GM19023 (cell line): ENCODE data around the gene GPAM.
"Not testable (repeated sequence)": the region's sequence is repeated elsewhere in the genome, so short reads cannot be mapped to it uniquely, and the experiment has no call there.

ENCODE experiments used
- ATAC-seq: cut with Tn5 transposase; IDR thresholded peaks from one replicate; pipeline ENCODE4 v1.9.1; 2021; ENCODE audit warnings: mild to moderate bottlenecking, moderate library complexity; ENCODE audit not compliant: unreplicated experiment

Gene GPAM

GRCh38 chr10:112183329-112184051 lies at the start of gene GPAM:
Gene GPAM, minus strand, starts transcription at chr10:112183765. Its CDS starts 1,981 bp downstream, at chr10:112181784.
- peak; percentile 96 for ATAC-seq

- no peak for ATAC-seq
Measured at GRCh38 chr10:112232670-112233069, 49.1 kb upstream of the GPAM start.

GRCh38 chr10:112231602-112232400 lies 48.2 kb upstream of the GPAM start:
- ATAC-seq, result no peak

GRCh38 chr10:112230325-112230988 lies 46.9 kb upstream of the GPAM start:
- ATAC-seq, result no peak

DNA sequence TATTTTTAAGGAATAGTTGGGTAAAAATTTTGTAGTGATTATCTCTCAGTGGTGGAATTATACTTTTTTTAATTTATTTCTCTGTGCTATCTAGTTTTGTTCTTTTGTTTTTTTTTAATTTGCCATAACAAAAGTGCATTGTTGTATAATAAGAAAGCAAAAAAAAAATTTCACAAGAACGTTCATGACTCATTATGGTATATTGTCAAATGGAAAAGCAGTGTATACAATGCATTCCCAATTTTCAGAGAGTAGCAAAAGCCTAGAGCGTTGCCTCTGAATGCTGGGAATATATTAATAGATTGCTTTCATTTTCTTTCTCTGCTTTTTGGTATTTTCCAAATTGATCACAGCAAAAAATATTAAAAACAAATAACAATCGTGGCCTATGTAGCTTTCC lies 46.3 kb upstream of the GPAM start:
- no peak for ATAC-seq

DNA sequence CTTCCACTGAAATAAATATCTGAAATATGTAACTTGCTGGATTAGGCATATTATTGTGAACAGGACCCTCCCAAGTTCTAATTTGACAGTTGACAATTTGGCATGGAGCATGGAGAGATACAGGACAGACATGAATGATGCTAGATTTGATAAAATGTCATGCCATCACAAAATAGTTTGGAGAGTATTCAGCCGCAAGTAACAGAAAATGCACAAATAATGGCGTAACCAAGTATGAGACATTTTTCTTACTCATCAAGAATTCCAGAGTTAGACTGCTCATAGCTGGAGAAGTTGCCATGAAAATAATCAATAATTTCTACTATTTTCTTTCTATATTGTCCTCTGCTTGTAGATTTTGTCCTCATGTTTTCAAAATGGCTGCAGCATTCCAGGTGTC lies 45.5 kb upstream of the GPAM start:
- no peak for ATAC-seq

DNA sequence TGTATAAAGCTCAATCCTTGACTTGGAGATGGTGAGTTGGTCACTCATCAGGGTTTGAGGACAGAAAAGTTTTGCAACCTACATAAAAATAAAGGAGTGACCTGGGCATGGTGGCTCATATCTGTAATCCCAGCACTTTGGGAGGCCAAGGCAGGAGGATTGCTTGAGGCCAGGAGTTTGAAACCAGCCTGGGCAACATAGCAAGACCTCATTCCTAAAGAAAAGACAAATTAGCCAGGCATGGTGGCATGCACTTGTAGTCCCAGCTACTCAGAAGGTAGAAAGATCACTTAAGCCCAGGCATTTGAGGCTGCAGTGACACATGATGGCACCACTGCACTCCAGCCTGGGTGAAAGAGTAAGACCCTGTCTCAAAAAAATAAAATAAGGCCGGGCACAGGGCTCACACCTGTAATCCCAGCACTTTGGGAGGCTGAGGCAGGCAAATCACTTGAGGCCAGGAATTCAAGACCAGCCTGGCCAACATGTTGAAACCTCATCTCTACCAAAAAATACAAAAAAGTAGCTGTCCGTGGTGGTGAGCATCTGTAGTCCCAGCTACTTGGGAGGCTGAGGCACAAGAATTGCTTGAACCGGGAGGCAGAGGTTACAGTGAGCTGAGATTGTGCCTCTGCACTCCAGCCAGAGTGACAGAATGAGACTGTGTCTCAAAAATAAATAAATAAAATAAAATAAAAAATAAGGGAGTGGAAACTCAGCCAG lies 45.0 kb upstream of the GPAM start:
- not testable (repeated sequence) for ATAC-seq

GRCh38 chr10:112227331-112227987 lies 43.9 kb upstream of the GPAM start:
- ATAC-seq, result no peak

GRCh38 chr10:112226439-112227248 lies 43.1 kb upstream of the GPAM start:
- ATAC-seq, result no peak

DNA sequence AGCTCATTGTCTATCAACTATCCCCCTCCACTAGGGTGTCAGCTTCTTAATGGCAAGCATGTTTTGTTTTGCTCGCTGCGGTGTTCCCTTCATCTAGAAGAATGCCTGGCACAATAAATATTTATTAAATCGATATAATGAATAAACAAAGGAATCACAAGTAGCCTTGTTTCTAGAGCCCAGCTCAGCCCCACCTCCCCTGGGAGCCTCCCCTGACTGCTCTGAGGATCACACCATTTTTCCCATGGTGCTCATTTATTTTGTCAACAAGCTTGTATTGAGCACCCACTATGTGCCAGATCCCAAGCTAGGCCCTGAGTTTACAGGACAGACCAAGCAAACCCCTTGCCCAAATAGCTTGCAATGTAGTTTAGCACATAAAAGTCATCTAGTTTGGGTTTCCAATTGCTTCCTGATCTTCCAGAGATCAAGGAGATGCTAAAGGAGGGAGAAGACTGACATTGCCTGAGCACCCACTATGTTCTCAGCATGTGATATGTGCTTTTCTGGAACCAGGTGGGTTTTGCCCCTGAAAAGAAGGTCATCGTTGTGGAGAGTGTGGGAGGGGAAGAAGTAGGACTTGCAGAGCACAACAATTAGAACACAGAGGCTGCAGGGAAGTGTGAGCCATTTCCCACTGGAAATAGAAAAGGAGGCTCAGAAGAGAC lies 42.3 kb upstream of the GPAM start:
- ATAC-seq, result no peak

DNA sequence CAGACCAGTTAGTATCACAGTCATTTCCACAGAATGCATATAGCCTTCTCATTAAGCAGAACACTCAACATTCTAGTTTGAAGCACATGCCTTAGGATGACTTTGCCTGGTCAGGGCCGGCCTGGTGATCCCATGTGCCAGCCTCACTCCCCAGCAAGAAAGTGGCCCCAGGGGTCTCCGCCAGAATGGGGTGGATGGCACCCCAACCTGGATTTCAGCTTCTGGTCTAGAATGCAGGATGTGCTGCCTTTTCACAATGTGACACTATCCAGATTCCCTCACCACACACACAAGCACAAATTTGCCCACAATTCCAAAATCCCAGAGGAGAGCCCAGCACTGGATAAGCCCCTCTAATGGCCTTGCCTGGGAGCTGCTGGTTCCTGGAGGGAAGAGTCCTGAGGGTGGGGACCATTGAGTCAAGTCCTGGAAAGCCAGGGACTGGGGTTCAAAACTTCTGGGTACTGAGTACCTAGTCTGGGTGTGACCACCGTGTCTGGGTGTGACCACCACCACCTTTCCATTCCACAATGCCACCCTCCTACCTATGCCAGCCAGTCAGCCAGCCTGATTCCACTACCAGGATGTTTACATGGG lies 41.5 kb upstream of the GPAM start:
- ATAC-seq, result no peak

GRCh38 chr10:112223725-112224124 lies 40.2 kb upstream of the GPAM start:
- ATAC-seq, result no peak

DNA sequence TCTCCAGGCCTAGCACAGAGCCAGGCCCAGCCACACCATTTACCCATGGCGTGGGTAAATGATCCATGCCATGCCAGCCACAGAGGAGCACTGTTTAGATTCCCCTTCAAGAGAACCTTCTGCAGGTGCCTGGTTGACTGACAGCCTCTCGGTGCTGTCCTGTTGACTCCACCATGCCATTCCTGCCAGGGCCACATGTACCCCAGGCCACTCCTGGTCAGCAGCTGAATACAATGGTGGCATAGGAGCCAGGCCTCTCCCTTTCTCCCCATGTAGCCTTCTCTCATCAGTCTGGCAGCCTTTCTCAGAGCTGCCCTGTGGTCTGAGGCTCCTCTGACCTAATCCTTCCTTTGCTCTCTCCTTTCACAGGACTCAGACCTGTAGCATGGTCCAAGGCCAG lies 39.2 kb upstream of the GPAM start:
- ATAC-seq, result no peak

- no peak for ATAC-seq
Measured at GRCh38 chr10:112221545-112221944, 38.0 kb upstream of the GPAM start.

DNA sequence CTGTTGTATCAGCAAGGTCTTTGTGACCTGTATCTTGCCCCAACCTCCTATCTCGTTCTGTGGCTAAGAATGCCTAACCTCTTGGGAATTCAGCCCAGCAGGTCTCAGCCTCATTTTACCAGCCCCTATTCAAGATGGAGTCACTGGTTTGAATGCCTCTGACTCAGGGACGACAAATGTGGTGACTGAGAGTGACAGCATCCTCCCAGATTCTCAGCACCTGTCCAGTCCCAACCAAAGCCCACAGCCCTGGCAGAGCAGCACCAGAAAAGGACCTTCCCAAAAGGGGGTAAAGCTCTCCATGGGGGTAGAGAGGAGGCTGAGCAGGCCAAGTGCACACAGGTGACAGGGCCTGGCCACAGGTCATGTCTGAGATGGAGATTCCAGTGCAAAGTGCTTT lies 35.4 kb upstream of the GPAM start:
- ATAC-seq, result no peak

- no peak for ATAC-seq
Measured at GRCh38 chr10:112218036-112218390, 34.4 kb upstream of the GPAM start.

DNA sequence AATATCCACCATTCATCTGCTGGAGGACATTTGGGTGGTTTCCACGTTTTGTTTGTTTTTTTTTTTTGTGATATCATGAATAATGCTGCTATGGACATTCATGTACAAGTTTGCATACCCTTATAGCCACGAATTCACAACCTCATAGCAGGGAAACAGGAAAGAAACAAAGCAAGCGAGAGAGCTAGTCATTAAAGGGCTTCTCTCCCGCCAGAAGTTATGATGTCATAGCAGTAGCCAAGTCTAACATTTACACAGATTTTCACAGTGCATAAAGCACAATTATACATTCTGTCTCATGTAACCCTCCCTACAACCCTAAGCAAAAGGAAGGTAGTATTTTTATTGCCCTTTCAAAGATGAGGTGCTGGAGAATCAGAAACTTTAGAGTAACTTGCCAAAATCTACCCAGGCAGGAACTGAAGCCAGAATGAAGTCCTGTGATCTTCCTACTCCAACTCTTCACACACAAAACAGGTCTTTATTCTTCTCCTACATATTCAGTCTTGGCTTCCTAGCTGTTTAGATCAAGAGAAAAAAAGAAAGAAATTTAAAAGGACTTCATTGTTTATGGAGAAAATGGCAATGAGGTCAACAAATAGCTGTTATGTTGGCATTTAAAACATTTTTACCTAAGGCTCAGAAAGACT lies 33.9 kb upstream of the GPAM start:
- no peak for ATAC-seq

- no peak for ATAC-seq
Measured at GRCh38 chr10:112216966-112217365, 33.4 kb upstream of the GPAM start.
